Activated effector memory CD4-positive, alpha-beta T cell treated with anti-CD3 and anti-CD28 coated beads, Interleukin-2, amount 50 U/mL, for 16 hours (primary cell): ENCODE results near the gene TRIM54.
A peak's percentile ranks its signal among the peaks of the same experiment; 100 is the strongest.

Experiments
- DNase-seq: peaks from one replicate; pipeline ENCODE4 v3.0.0-alpha.2; 2020

TRIM54 gene

GRCh38 chr2:27281855-27282559 lies at the start of gene TRIM54:
Gene TRIM54, plus strand, starts transcription at chr2:27282429. Its CDS starts 303 bp downstream, at chr2:27282732.
- no peak for DNase-seq

GRCh38 chr2:27233341-27233740 lies 48.9 kb upstream of the TRIM54 start:
- no peak for DNase-seq

GRCh38 chr2:27236136-27236535 lies 46.1 kb upstream of the TRIM54 start:
- DNase-seq = no peak

GRCh38 chr2:27236626-27237025 lies 45.6 kb upstream of the TRIM54 start:
- DNase-seq = no peak

GRCh38 chr2:27237341-27237945 lies 44.8 kb upstream of the TRIM54 start:
- DNase-seq = no peak

- no peak for DNase-seq
Measured at GRCh38 chr2:27238976-27239375, 43.3 kb upstream of the TRIM54 start.

- DNase-seq = no peak
Measured at GRCh38 chr2:27240406-27240805, 41.8 kb upstream of the TRIM54 start.

- no peak for DNase-seq
Measured at GRCh38 chr2:27241761-27242613, 40.2 kb upstream of the TRIM54 start.

- DNase-seq = no peak
Measured at GRCh38 chr2:27242614-27242951, 39.6 kb upstream of the TRIM54 start.

- DNase-seq = no peak
Measured at GRCh38 chr2:27243391-27244130, 38.7 kb upstream of the TRIM54 start.

GRCh38 chr2:27245116-27245515 lies 37.1 kb upstream of the TRIM54 start:
- no peak for DNase-seq

- no peak for DNase-seq
Measured at GRCh38 chr2:27245626-27246025, 36.6 kb upstream of the TRIM54 start.

- no peak for DNase-seq
Measured at GRCh38 chr2:27247893-27248292, 34.3 kb upstream of the TRIM54 start.

- no peak for DNase-seq
Measured at GRCh38 chr2:27249159-27249890, 32.9 kb upstream of the TRIM54 start.

GRCh38 chr2:27249891-27250651 lies 32.2 kb upstream of the TRIM54 start:
- DNase-seq = peak; percentile 78

- no peak for DNase-seq
Measured at GRCh38 chr2:27250652-27251379, 31.4 kb upstream of the TRIM54 start.

- DNase-seq = no peak
Measured at GRCh38 chr2:27251766-27252165, 30.5 kb upstream of the TRIM54 start.

- no peak for DNase-seq
Measured at GRCh38 chr2:27255187-27255586, 27.0 kb upstream of the TRIM54 start.

GRCh38 chr2:27255660-27256059 lies 26.6 kb upstream of the TRIM54 start:
- DNase-seq = no peak

GRCh38 chr2:27256855-27257454 lies 25.3 kb upstream of the TRIM54 start:
- DNase-seq = no peak

GRCh38 chr2:27258051-27258450 lies 24.2 kb upstream of the TRIM54 start:
- DNase-seq = no peak
